Peyer's patch (tissue), 4 donors: ENCODE data around the gene DMRTC2.

Source experiments
- CTCF ChIP-seq, 6 experiments: fragments of 450-650 bp in 4 of 6; fragments of 200-600 bp in 2 of 6; sonication (generic) in 1 of 6; IDR thresholded peaks; one replicate each; pipeline ENCODE4 v1.5.1; 2017 to 2019; ENCODE audit warnings: antibody characterized with exemption in 6 of 6, mild to moderate bottlenecking in 3 of 6, moderate library complexity in 1 of 6
- POLR2A ChIP-seq, 2 donors: fragments of 450-650 bp; IDR thresholded peaks; one replicate each; pipeline ENCODE4 v1.5.1; 2017; ENCODE audit warnings: antibody characterized with exemption in 2 of 2, mild to moderate bottlenecking in 2 of 2, moderate library complexity in 2 of 2

GRCh38 chr19:41888926-41889325, 44.1 kb downstream of the DMRTC2 start:
- TF ChIP-seq POLR2A (IDR thresholded peaks at IDR 0.05): no peak
- TF ChIP-seq CTCF (IDR thresholded peaks at IDR 0.05): no peak
